HG02840 (cell line): ENCODE data around the gene CRTAC1.
"Not testable (repeated sequence)": the region's sequence is repeated elsewhere in the genome, so short reads cannot be mapped to it uniquely, and the experiment has no call there.

Experiments
- ATAC-seq: cut with Tn5 transposase; IDR thresholded peaks from one replicate; pipeline ENCODE4 v1.9.1; 2021; ENCODE audit warnings: mild to moderate bottlenecking, moderate library complexity, moderate number of reproducible peaks; ENCODE audit not compliant: unreplicated experiment, low FRiP score

Gene CRTAC1

DNA sequence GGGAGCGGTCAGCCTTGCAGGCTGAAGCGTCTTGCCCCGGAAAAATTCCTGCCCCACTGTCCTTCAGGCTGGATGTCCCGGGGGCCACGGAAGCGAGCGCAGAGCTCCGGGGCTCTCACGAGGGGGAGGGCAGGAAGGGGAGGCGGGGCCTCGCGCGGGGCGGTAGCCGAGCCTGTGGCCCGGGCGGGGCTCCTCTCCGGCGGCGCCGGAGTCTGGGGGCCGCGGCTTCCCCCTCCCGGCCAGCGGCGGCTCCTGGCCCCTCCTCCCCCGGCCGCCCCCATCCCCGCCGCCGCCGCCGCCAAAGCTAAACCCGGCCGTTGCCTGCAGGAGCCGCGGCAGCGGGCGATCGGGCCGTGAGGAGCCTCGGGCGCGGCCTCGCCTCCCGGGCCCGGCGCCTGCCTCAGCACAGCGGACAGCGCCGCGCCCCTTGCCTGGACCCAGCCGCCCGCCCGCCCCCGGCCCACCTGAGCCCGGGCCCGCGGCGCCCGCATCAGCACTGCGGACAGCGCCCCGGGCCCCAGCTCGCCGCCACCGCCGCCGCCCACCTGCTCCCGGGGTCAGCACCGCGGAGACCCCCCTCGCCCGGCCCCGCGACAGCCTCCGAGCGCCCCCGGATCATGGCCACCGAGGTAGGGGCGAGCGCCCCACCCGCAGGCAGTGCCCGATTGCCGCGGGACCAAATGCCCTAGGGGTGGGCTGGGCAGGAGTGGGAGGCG is 180.6 kb downstream of the CRTAC1 start, which contains the start of gene GOLGA7B:
Gene GOLGA7B (plus strand): TSS at position 157 of the 716 bp plus-strand sequence. CDS start 461 bp downstream, at position 618.
- no peak for ATAC-seq

DNA sequence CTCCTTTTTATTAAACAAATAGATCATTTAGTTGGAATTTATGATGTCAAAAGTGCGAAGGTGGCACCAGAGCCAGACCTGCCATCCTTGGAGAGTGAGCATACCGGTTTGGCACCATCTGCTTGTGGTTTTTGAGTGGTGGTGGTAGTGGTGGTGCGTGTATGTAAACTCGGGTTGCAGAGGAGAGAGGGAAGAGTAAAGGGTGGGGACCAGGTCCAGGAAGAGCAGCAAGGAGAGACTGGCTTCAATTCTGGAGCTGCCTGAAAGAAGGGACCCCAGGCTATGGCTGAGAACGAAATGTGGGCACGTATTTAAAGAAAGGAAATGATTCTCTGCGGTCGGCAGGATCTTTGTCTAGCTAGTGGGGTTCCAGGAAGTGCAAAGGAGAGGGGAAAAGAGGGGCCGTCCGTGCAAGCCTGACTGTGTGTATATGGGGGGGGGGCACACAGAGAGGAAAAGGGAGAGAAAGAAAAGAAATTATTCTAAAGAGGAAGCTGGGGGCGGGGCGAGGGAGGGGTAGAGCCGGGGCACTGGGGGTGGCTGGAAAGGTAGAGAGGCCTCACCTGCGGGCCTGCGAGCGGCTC is 181.2 kb downstream of the CRTAC1 start:
- no peak for ATAC-seq

DNA sequence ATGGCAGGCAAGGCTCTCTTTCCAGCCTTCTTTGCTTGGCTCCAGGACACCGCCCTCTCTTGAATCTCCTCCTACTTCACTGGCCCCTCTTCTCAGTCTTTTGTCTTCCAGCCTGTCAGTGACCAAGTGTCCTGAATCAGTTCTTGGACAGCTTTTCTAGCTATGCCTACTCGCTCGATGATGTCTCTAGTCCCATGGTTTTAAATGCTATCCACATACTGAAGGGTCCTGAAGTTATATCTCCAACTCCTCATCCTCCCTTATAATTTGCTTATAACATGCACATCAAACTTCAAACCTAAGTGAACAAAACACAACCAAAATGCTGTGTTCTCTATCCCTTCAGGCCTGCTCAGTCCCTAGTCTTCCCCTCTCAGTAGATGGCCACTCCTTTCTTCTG is 185.7 kb downstream of the CRTAC1 start:
- no peak for ATAC-seq

DNA sequence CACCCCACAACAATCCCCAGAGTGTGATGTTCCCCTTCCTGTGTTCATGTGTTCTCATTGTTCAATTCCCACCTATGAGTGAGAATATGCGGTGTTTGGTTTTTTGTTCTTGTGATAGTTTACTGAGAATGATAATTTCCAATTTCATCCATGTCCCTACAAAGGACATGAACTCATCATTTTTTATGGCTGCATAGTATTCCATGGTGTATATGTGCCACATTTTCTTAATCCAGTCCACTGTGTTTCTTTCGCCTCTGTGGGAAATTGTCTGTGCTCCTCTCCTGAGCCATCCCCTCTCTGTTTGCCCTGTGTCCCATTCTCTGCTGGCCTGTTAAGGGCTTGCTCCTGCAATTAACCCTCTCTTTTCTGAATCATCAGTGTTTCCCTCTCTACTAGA is 186.4 kb downstream of the CRTAC1 start:
- not testable (repeated sequence) for ATAC-seq

DNA sequence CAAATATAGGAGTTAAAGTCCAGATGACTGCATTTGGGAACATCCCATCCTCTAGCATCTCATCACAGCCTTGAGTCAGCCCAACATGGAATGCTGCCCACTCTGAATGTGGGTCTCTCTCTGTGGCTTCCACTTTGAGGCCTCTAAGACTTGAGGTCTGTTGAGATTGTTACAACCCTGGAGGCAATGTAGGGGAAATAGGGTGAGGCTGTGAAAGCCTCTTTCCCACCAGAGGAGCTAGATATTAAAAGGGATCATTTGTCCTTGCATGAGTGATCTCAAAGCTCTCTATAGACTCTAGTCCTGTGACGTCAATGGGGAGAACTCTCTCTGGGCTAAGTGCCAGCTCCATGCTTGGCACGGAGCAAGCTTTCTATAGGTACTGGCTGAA is 187.1 kb downstream of the CRTAC1 start:
- ATAC-seq = no peak

DNA sequence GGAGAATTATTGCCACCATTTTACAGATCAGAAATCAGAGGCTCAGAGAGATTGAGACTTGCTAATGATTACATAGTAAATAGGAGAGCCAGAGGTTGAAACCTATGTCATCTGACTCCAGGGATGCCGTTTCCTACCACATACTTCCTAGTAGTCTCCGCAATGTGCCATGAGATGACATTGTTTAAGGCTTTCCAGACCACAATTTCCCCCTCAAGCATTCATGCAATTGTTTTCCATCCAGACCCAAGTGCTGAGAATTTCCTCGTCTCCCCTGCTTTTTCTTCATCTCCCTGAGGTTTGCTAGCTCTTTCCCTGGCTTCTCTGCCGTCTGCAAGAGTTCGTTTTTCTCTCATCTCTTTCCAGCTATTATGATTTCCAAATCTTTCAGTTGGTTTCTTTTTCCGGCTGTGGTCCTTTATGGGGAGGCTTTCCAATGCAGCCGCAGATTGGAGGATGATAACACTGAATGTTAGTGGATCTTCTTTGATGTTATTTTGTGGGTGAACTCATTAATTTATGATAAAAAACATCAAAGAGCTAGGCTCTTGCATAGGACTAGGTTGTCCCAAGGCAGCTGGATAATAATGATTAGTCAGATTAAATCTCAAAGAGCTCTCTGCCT is 187.7 kb downstream of the CRTAC1 start:
- no peak for ATAC-seq

DNA sequence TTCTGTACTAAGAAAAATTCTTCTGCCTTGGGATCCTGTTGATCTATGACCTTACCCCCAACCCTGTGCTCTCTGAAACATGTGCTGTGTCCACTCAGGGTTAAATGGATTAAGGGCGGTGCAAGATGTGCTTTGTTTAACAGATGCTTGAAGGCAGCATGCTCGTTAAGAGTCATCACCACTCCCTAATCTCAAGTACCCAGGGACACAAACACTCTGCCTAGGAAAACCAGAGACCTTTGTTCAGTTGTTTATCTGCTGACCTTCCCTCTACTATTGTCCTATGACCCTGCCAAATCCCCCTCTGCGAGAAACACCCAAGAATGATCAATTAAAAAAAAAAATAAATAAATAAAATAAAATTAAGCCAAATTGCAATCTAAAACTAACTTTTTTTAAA is 188.3 kb downstream of the CRTAC1 start:
- not testable (repeated sequence) for ATAC-seq

DNA sequence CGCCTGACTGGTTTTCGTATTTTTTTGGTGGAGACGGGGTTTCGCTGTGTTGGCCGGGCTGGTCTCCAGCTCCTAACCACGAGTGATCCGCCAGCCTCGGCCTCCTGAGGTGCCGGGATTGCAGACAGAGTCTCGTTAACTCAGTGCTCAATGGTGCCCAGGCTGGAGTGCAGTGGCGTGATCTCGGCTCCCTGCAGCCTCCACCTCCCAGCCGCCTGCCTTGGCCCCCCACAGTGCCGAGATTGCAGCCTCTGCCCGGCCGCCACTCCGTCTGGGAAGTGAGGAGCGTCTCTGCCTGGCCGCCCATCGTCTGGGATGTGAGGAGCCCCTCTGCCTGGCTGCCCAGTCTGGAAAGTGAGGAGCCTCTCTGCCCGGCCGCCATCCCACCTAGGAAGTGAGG is 189.3 kb downstream of the CRTAC1 start:
- not testable (repeated sequence) for ATAC-seq

DNA sequence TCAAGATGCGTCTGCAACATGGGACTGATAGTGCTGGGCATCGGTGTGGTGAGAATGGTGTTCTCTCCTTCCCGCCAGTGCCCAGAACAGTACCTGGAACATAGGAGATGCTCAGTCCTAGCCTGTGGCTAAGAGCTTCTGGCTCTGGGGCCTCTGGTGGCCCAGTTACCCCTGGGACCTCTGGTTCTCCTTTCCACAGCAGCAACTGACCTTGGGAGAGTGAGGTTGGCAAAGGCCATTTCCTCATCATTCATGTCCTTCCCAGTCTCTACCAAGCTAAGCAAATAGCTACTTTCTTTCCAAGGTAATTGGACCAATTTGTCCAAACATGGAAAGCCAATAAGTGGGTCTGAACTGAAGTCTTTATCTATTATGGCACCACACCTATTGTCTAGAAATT is 192.3 kb downstream of the CRTAC1 start:
- no peak for ATAC-seq

DNA sequence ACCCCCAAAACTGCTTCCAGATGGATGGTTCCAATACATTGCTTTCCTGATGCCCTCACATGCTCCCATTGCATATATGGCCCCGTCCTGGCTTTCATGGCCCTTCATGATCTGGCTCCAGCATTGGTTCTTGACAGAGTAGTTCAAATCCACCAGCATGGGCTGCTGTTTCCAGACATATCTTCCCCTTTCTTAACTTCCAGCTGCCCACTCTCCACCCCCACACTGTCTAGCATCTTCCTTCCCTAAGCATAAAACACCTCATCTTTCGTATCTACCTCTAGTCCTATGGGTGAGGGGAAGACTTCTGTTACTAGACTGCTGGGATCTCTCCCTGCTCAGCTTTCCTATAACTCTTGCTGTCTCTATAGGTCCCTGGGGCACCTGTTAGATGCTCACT is 194.0 kb downstream of the CRTAC1 start:
- no peak for ATAC-seq

DNA sequence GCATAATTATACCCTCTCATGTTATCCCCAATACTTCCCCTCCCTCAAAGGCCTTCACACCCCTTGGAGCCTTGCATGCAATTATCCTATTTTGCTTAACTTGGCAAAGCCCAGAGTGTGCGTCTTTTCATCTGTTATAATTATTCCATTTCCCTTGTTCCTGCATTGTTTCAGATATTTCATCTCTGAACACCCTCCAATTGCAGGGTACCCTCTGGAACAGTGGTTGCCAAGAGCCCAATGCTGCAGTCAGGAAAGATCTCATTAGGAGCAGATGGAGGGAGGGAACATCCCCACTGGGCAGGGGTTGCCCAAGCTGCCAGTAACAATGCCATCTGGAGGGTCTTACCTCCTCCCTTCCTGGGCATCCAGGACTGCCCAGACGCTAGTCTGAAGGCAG is 199.2 kb downstream of the CRTAC1 start:
- ATAC-seq = no peak

DNA sequence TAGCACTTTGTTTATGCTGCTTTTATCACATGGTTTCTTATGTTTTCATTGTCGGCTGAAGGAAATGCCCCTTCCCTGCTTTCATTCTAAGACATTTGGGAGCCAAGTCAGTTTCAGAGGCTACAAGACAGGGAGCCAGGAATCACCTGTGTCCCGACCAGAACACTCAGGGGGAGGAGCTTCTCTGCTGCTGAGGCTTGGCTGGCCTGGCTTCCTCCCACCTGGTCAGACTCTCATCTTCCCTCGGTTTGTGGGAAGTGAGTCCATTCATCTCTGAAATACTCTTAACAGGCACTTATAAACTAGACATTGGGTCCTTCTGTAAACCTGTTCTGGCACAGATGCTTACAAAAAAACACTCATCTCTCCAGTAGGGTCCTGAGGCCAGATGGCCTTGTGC is 200.4 kb downstream of the CRTAC1 start:
- no peak for ATAC-seq

DNA sequence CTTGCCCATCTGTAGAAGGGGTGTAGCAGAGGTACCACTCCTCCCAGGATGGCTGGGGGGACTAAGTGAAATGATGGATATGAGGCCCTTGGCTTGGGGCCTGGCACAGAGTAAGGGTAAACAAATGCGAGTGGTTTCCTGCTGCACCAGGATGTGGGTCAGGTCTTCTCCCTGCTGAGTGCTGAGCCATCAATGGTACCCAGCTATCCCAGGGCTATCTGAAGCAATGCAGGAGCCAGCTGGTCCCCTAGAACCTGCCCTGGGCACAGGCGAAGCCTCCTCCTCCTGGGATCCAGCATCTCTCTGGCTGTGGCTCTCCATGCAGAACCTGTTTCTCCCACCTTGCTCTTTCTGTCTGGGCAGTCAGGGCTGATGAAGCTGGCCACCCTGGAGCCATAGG is 201.7 kb downstream of the CRTAC1 start:
- no peak for ATAC-seq

DNA sequence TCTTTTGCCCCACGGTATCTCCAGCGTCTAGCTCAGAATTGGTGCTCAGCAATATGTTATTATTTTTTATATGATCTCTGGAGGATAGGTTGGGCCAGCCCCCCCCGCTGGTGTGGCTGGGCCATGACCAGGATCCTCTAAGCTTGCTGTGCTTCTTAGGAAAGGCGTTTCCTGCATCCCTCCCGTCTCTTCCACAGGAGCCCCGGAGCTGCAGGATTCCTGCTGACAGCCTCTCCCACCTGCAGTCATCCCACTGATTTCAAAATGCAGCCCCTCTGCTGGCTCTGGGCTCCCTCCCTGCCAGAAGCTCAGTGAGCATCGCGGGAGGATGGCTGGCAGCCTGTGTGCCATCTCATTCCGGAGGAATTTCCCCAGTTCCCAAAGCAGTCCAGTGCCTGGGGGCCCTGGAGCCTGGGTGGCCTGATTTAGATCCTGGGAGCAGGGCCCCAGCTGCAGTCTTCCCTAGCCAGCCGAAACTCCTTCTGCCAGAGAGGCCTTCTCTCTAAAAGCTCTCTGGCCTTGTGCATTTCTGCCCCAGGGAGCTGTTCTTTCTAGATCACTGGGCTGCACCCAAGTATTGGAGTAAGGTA is 202.6 kb downstream of the CRTAC1 start:
- ATAC-seq = no peak

DNA sequence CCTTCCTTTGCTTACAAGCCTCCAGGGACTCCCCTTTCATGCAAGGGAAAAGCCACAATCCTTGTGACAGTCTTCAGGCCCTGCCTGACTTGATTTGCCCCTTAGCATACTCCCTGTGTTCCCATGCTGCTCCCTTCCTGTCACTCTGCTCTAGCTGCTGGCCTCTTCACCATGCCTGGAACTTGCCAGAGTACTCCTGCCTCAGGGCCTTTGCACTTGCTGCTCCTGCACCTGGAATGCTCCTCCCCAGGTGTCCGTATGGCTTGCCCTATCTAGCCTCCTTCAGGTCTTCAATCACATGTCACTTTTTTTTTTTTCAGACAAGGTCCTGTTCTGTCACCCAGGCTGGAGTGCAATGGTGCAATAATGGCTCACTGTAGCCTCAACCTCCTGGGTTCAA is 203.5 kb downstream of the CRTAC1 start:
- ATAC-seq = no peak

DNA sequence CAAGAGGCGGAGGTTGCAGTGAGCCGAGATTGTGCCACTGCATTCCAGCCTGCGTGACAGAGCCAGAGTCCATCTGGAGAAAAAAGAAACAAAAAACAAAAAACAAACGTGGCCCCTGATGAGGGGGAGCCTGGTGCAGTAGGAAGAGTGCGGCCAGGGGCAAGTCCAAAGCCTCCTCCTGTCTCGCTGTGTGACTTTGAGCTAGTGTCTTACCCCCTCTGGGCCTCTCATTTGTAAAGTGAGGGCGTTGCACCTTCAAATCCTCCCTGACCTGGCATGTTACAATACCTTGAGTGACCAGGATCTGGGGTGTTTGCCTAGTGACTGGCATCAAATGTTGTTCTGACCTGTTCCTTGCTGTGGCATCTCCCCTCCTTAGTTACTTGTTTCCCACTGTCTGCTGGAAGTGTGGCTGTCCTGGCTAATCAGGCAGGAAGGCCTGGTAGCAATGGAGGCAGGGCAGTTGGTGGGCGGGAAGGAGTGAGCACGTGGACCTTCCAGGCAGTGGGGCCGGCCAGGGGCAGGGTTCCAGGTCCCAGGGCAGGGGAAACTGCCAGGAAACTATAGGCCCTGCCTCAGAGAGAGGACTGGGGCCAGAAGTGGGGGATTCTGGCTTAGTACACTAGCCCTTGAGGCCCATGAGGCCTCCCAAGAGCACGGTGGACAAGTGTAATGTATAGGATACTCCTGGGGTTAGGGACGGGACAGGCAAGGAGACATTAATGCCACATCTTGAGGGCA is 205.2 kb downstream of the CRTAC1 start:
- ATAC-seq = no peak

DNA sequence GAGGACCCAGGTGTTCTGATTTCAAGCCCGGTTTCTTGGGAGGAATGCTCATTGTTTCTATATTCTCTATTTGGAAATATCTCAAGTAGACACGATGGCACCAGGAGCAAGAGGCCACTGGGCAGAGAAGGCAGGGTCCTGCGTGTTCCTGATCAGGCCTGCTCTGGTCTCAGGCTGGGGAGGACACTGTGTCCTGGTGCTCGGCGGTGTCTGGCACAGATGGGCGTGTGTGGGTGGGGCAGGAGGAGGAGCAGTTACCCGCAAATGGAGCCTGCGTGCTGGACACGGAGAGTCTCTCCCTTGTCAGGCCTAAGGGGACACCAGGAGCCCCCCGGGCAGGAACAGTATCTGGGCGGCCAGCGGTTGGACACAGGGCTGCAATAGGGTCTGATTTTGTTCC is 206.7 kb downstream of the CRTAC1 start:
- no peak for ATAC-seq

DNA sequence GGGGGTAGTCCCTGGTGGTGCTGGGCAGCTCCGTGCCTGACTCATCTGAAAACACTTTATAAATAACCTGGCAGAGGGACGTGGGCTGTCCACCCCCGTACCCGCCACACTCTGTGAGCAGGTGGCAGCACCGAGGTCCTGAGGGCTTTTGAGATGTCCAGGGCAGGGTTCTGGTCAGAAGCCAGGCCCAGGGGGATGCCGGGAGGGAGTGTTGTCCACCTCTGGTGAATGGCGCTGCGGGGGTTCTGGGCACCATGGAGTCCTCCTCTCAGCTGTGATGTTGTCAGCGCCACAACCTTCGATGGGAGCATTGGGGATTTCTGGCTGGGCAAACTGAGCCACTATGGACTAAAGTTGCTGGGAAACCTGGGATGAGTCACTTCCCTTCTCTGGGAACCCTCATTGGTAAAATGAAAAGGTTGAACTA is 208.1 kb downstream of the CRTAC1 start:
- ATAC-seq = no peak

DNA sequence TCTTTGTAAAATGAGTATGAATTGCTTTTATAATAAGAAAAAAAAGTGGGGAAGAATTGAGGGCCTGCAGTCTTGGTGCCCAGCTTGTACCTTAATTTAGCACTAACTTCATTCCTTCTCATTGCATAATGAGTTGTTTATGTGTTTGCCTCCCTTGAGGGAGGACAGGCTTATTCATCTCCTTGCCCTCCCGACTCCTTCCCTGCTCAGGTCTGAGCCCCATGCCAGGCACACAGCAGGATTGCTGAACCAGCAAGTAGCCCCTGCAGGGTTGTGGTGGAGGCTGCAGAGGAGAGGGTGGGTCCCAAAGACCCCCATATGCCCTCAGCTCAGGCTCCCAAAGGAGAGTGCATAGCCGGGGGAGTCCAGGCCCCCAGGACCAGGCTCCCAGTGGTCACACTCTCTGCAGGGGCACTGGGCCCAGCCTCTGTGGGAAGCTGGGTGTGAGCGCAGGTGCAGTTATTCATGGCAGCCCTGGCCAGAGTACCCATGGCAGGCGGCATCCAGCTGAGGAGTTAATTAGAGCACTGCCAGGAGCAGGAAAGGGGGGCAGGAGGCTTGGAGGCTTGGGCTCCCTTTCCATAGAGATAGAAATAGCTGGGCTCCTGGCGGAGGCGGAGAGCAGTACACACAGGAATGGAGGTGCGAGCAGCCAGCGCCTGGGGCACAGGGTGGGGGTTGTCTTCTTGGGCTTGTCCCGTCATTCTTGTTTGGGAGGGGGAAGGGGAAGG is 208.9 kb downstream of the CRTAC1 start:
- no peak for ATAC-seq

DNA sequence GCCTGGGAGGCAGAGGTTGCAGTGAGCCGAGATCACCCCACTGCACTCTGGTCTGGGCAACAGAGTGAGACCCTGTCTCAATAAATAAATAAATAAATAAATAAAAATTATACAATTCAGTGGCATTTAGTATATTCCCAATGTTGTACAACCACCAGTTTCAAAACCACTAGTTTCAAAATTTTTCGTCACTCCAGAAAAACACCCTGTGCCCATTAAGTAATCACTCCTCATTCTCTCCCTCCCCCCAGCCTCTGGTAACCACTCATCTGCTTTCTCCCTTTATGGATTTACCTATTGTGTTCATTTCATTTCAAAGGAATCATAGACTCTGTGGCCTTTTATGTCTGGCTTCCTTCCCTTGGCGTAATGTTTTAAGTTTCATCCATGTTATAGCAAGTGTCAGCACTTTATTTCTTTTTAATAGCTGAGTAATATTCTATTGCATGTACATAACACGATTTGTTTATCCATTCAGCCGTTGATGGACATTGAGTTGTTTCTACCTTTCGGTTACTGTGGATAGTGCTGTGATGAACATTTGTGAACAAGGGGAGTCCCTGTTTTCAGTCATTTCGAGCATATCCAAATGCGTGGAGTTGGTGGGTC is 210.2 kb downstream of the CRTAC1 start:
- ATAC-seq = no peak
